GM06990 (cell line): ENCODE measurements around the gene CHTOP.
"Not testable (repeated sequence)": the region's sequence is repeated elsewhere in the genome, so short reads cannot be mapped to it uniquely, and the experiment has no call there.

ENCODE experiments used
- DNase-seq: peaks from one replicate; pipeline ENCODE4 v3.0.0-alpha.2; 2011; ENCODE audit not compliant: insufficient read length; ENCODE audit errors: extremely low read depth
- H3K27me3 ChIP-seq: replicated peaks from 2 replicates; pipeline ENCODE4 v1.6.0; 2011; ENCODE audit warnings: low read length; ENCODE audit not compliant: control insufficient read depth, insufficient read depth
- H3K36me3 ChIP-seq: 2 replicates; pipeline ENCODE4 v1.5.1; 2011; ENCODE audit warnings: low read length; ENCODE audit not compliant: control insufficient read depth, insufficient read depth
- H3K4me3 ChIP-seq: replicated peaks from 2 replicates; pipeline ENCODE4 v1.5.1; 2011; ENCODE audit warnings: low read depth, mild to moderate bottlenecking, control low read depth, low read length
- TF ChIP-seq, protein P1 (sequence below): IDR thresholded peaks from 2 replicates; pipeline ENCODE4 v1.5.1; 2011; ENCODE audit warnings: low read length, control low read depth, mild to moderate bottlenecking, inconsistent platforms; ENCODE audit not compliant: insufficient read depth, poor library complexity, severe bottlenecking

The CHTOP gene

GRCh38 chr1:153659175-153659534 lies 25.3 kb downstream of the CHTOP start:
- no peak for DNase-seq
- Histone ChIP-seq H3K27me3 (no peaks in the 10 kb centered on the region), H3K36me3 (peaks cover 16% of the 10 kb centered on the region), H3K4me3 (peak overlapping the region; percentile 85)
- TF ChIP-seq, protein P1, sequence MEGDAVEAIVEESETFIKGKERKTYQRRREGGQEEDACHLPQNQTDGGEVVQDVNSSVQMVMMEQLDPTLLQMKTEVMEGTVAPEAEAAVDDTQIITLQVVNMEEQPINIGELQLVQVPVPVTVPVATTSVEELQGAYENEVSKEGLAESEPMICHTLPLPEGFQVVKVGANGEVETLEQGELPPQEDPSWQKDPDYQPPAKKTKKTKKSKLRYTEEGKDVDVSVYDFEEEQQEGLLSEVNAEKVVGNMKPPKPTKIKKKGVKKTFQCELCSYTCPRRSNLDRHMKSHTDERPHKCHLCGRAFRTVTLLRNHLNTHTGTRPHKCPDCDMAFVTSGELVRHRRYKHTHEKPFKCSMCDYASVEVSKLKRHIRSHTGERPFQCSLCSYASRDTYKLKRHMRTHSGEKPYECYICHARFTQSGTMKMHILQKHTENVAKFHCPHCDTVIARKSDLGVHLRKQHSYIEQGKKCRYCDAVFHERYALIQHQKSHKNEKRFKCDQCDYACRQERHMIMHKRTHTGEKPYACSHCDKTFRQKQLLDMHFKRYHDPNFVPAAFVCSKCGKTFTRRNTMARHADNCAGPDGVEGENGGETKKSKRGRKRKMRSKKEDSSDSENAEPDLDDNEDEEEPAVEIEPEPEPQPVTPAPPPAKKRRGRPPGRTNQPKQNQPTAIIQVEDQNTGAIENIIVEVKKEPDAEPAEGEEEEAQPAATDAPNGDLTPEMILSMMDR: no peak

DNA sequence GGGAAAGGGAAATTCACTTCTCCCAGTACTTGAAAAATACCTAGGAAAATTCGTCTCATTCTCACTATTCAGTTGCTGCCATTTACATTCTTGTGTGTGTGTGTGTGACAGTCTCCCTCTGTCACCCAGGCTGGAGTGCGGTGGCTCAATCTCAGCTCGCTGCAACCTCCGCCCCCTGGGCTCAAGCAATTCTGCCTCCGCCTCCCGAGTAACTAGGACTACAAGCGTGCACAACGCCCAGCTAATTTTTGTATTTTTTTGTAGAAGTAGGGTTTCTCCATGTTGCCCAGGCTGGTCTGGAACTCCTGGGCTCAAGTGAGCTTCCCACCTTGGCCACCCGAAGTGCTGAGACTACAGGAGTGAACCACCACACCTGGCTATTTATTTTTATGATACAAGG lies 25.8 kb downstream of the CHTOP start:
- H3K4me3 ChIP-seq: peak overlapping the region; percentile 85
- no peaks in the 10 kb centered on the region for H3K27me3 ChIP-seq
- H3K36me3 ChIP-seq: peaks cover 18% of the 10 kb centered on the region
- TF ChIP-seq, protein P1: no peak
- no peak for DNase-seq

GRCh38 chr1:153661111-153661708 lies 27.3 kb downstream of the CHTOP start:
- no peak overlapping the region for H3K4me3 ChIP-seq
- H3K27me3 ChIP-seq: no peaks in the 10 kb centered on the region
- TF ChIP-seq, protein P1: no peak
- DNase-seq: no peak
- peaks cover 24% of the 10 kb centered on the region for H3K36me3 ChIP-seq

DNA sequence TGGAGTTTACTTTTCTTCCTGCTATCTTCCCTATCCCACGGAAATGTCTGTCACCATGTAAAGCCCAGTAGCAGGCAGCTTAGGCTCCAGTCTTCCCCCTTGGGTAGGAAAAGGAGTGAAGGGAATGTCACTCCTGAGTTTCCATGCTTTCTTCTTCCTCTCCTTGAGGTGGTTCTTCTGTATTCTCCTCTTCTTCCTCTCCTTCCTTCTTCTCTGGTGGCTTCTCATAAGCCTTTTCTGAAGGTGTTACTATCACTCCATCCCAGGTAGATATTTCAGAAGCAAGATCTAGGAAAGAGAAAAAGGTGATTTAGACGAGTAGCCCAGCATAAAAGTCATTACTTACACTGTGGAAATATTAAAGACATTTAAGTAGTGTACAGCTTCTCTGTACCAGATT lies 28.4 kb downstream of the CHTOP start:
- DNase-seq: no peak
- Histone ChIP-seq H3K4me3 (no peak overlapping the region), H3K36me3 (peaks cover 28% of the 10 kb centered on the region), H3K27me3 (no peaks in the 10 kb centered on the region)
- TF ChIP-seq, protein P1: no peak

DNA sequence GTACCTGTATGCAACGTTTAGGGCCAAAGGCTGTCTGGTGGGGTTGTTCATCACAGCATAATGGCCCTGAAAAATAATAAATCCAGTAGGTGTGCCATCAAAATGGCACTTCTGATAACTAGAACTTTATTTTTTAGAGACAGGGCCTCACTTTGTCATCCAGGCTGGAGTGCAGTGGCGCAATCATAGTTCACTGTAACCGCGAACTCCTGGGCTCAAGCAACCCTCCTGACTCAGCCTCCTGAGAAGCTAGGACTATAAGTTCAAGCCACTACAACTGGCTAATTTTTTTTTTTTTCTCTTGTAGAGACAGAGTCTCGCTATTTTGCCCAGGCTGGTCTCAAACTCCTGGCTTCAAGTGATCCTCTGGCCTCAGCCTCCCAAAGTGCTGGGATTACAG lies 29.3 kb downstream of the CHTOP start:
- no peaks in the 10 kb centered on the region for H3K27me3 ChIP-seq
- TF ChIP-seq, protein P1: no peak
- no peak for DNase-seq
- H3K36me3 ChIP-seq: peaks cover 31% of the 10 kb centered on the region
- no peak overlapping the region for H3K4me3 ChIP-seq

- H3K36me3 ChIP-seq: peaks cover 23% of the 10 kb centered on the region
- TF ChIP-seq, protein P1: no peak
- no peak for DNase-seq
Measured at GRCh38 chr1:153667439-153667838, 33.6 kb downstream of the CHTOP start.

GRCh38 chr1:153668672-153669071 lies 34.8 kb downstream of the CHTOP start:
- H3K4me3 ChIP-seq: not testable (repeated sequence)

More at GRCh38 chr1:153667439-153667838, 33.6 kb downstream of the CHTOP start:
- no peak overlapping the region for H3K4me3 ChIP-seq
- no peaks in the 10 kb centered on the region for H3K27me3 ChIP-seq

More at GRCh38 chr1:153668672-153669071, 34.8 kb downstream of the CHTOP start:
- peaks cover 17% of the 10 kb centered on the region for H3K36me3 ChIP-seq
- not testable (repeated sequence) for DNase-seq, H3K27me3 ChIP-seq
